ENCODE results near the gene UNC13D. TPM values are rescaled to one million over a fixed set of nuclear protein-coding genes. Genes with fewer than 3 reads are reported as not detected.

Gene UNC13D
- total and polyA plus RNA-seq, 9 of the 15 experiments (the other 6 are each of a cell fraction or from before 2014, with no cell fraction given): 0.86 to 244 (median 69.2) TPM

GRCh38 chr17:75785016-75785890, 59.0 kb downstream of the UNC13D start (continued):
- peak; percentile 80 for TF ChIP-seq SUPT5H (IDR thresholded peaks at IDR 0.05)
- TF ChIP-seq CREB3L1 (IDR thresholded peaks at IDR 0.05; ENCODE audit: borderline replicate concordance, low read depth): no peak
- peak; percentile 35; the same call in 1 of the 2 replicates for TF ChIP-seq ZBED1 (IDR thresholded peaks at IDR 0.05)
- peak; percentile 94 for TF ChIP-seq ZNF511 (CRISPR knock-in tag; IDR thresholded peaks at IDR 0.05)
- TF ChIP-seq PATZ1 (CRISPR knock-in tag; IDR thresholded peaks at IDR 0.05; ENCODE audit: borderline replicate concordance): peak; percentile 77; the same call in 1 of the 2 replicates
- TF ChIP-seq AFF1 (IDR thresholded peaks at IDR 0.05; ENCODE audit: low read depth in 1 of 2, partially characterized antibody in 2 of 2): peak in 1 of 2 experiments; percentile 19
- no peak for TF ChIP-seq ZNF77 (CRISPR knock-in tag; IDR thresholded peaks at IDR 0.05)
- peak; percentile 99 for TF ChIP-seq LCOR (CRISPR knock-in tag; IDR thresholded peaks at IDR 0.05)
- peak; percentile 79 for TF ChIP-seq ZNF449 (CRISPR knock-in tag; IDR thresholded peaks at IDR 0.05)
- no peak for TF ChIP-seq ARID3A (IDR thresholded peaks at IDR 0.05; ENCODE audit: borderline replicate concordance, low read depth, low read length)
- no peak for TF ChIP-seq COPS2 (conservative IDR thresholded peaks at IDR 0.05)
- no peak for TF ChIP-seq U2AF2 (optimal IDR thresholded peaks at IDR 0.05; ENCODE audit: low read depth, low read length)
- peak; percentile 32; the same call in 1 of the 2 replicates for TF ChIP-seq NFE2L1 (tag; IDR thresholded peaks at IDR 0.05; ENCODE audit: borderline replicate concordance, low read depth)
- no peak for TF ChIP-seq SRSF9 (IDR thresholded peaks at IDR 0.05; ENCODE audit: borderline replicate concordance, low read depth, low read length)
